Skeletal muscle tissue (tissue), 4 donors: Measurements from ENCODE around the gene KDM4C. TPM values are rescaled to one million over a fixed set of nuclear protein-coding genes. Genes with fewer than 3 reads are reported as not detected.

Experiments used
- H3K27ac ChIP-seq: one replicate; pipeline ENCODE4 v1.7.0; 2013; ENCODE audit warnings: mild to moderate bottlenecking, low read depth, low read length, inconsistent platforms
- H3K27me3 ChIP-seq, 3 donors: one replicate each; pipeline ENCODE4 v1.7.0; 2013; ENCODE audit warnings: low read length in 3 of 3; ENCODE audit not compliant: control insufficient read depth in 3 of 3, insufficient read depth in 3 of 3
- H3K36me3 ChIP-seq, 3 donors: one replicate each; pipeline ENCODE4 v1.7.0; 2013; ENCODE audit warnings: low read length in 3 of 3; ENCODE audit not compliant: control insufficient read depth in 3 of 3, insufficient read depth in 3 of 3
- H3K4me1 ChIP-seq, 3 donors: one replicate each; pipeline ENCODE4 v1.7.0; 2013; ENCODE audit warnings: low read length in 3 of 3, mild to moderate bottlenecking in 3 of 3; ENCODE audit not compliant: control insufficient read depth in 3 of 3, insufficient read depth in 3 of 3
- H3K4me3 ChIP-seq, 3 donors: one replicate each; pipeline ENCODE4 v1.7.0; 2013; ENCODE audit warnings: low read length in 3 of 3
- H3K9ac ChIP-seq, 3 donors: one replicate each; pipeline ENCODE4 v1.7.0; 2013; ENCODE audit warnings: low read length in 3 of 3, mild to moderate bottlenecking in 3 of 3, moderate library complexity in 2 of 3, low read depth in 1 of 3
- H3K9me3 ChIP-seq, 3 donors: one replicate each; pipeline ENCODE4 v1.7.0; 2013; ENCODE audit warnings: low read length in 3 of 3; ENCODE audit not compliant: control insufficient read depth in 3 of 3
- total RNA-seq: library from RNA; depleted of rRNA; stranded (reverse); fragments of >200 nt; gene quantifications from one replicate; pipeline ENCODE4 v1.2.3, GENCODE V29; 2014
- donor health status: Osteomylitis.

KDM4C gene
- total RNA-seq, 1 donor from 2014 or later, result 50.1 TPM

DNA sequence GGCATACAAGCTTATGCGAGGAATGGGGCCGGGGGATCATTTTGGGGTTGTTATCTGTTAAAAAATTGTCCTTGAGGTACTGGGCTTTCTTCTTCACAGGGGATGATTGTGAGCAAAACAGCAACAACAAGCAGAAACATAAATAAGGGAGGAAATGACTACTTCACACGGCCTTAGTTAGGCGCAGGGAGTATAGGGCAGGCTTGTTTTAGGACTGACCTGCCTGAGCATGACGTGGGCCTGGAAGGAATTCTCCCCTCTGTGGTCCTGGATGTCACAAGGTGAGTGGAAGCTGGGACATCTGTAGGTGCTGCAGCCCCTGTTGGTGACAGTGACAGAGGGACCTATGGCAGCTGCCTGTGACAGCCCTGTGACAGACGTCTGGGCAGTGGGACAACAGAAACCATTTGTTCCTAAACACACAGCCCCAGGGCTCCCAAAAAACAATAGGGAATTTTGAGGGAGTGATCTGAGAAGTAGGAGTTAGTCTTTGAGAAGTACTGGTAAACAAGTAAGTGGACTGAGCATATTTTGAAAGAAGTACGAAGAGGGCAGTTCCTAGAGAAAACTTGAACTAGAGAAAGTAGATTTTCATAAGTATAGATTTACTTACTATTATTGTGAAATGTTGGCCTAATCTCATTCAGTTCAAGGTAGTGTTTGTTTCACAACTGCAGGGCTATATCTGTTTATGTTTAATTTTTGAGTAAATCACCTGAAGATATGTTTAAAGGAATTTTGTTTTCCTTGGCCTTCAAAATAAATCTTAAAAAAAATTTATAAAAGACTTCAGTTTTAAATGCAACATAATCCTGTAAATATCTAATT, 113.1 kb downstream of the KDM4C start:
- no peaks in the 10 kb centered on the region for H3K9me3 ChIP-seq
- no peaks in the 10 kb centered on the region for H3K27me3 ChIP-seq
- no peak overlapping the region for H3K9ac ChIP-seq
- no peak overlapping the region for H3K27ac ChIP-seq
- no peaks in the 10 kb centered on the region for H3K36me3 ChIP-seq
- H3K4me1 ChIP-seq, result no peaks in the 10 kb centered on the region
- no peak overlapping the region for H3K4me3 ChIP-seq

DNA sequence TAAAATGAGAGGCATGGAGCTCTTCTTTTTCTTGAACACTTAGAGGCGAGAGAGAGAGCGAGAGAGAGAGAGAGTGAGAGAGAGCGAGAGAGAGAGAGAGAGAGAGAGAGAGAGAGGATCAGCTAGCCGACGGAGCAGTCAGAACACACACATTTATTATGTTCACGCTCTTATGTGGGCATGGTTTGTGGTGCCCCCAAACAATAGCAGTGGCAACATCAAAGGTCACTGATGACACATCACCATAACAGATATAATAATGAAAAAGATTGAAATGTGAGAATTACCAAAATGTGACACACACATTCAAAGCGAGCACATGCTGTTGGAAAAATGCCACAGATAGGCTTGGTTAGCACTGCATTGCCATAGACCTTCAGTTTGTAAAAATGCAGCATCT, 116.1 kb downstream of the KDM4C start:
- no peak overlapping the region for H3K9ac ChIP-seq
- no peak overlapping the region for H3K4me3 ChIP-seq
- no peaks in the 10 kb centered on the region for H3K9me3 ChIP-seq
- H3K27me3 ChIP-seq, result no peaks in the 10 kb centered on the region
- no peaks in the 10 kb centered on the region for H3K36me3 ChIP-seq
- H3K27ac ChIP-seq, result no peak overlapping the region
- no peaks in the 10 kb centered on the region for H3K4me1 ChIP-seq

DNA sequence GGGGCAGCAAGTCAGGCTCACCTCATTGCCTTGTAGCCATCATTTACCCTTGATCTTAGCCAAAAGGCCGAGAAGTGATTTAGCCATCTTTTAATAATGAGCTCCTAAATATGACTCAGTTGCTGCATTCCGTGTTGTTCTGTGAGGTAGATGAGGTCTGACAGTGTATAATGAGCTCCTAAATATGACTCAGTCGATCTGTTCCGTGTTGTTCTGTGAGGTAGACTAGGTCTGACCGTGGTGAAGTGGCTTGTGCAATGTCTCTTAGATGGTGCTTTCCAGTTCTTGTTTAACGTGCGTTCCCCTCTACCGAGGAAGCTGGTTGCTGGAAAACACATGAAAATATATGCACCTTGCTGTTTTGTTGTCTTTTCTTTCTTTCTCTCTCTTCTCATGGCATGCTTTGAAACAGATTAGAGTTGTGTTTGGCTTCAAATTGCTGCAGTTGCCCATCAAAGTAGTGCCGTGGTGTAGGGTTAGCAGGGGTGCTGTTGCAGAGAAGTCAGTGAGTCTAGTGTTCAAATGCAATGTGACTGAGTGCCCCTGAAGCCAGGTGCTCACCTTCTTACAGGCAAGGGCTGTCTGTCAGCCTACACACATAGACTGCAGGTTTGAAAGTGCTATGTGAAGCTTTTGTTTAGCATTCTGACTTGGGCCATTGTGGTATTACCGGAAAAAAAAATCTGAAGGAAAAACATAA, 118.6 kb downstream of the KDM4C start:
- Histone ChIP-seq H3K27ac (no peak overlapping the region), H3K4me3 (no peak overlapping the region), H3K27me3 (no peaks in the 10 kb centered on the region)

DNA sequence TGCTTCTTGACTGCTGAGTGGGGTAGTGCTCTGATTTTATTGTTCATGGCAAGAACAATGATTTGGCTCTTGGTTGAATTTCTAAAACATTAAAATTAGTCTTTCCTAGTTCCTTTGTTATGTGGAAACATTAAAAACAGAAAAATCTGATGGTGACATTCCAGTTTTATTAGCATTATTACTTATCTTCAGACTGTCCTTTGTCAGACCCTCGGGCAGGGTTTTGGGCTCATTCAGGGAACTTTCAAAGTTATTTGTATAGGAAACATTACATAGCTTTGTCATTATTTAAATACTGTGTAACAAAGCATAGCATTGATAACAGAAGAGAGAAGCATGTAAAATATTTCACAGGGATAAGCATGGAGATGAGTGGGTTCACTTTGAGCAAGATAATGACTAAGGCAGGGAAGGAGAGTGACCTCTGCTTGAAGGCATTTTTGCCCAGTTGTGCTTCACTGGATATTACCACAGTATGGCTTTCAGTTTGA, 119.9 kb downstream of the KDM4C start:
- Histone ChIP-seq H3K4me1 (no peaks in the 10 kb centered on the region), H3K27me3 (no peaks in the 10 kb centered on the region), H3K4me3 (no peak overlapping the region), H3K9me3 (no peaks in the 10 kb centered on the region), H3K27ac (no peak overlapping the region), H3K9ac (no peak overlapping the region), H3K36me3 (no peaks in the 10 kb centered on the region)

More for the DNA sequence above, 118.6 kb downstream of the KDM4C start:
- Histone ChIP-seq H3K36me3 (no peaks in the 10 kb centered on the region), H3K9ac (no peak overlapping the region), H3K9me3 (no peaks in the 10 kb centered on the region), H3K4me1 (no peaks in the 10 kb centered on the region)

DNA sequence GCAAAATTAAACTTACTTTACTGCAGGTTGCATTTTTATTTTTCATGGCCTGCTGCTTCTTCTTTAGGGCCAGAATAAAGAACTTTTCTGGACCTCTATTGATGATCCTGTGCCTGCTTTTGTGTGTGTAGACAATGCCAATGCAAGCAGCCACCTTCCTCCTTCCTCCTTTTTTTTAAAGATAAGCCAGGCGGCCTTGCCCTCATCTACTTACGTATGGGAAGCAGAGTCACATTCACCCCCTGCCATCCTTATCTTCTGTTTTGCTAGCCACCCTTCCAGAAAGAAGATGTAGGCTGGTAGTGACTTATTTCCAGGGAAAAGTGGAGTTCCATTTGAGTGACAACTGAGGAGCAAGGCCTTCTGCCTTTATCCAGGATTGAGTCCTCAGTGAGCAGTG, 122.9 kb downstream of the KDM4C start:
- Histone ChIP-seq H3K36me3 (no peaks in the 10 kb centered on the region), H3K9me3 (no peaks in the 10 kb centered on the region), H3K27me3 (no peaks in the 10 kb centered on the region), H3K27ac (no peak overlapping the region), H3K4me3 (no peak overlapping the region), H3K4me1 (no peaks in the 10 kb centered on the region), H3K9ac (no peak overlapping the region)

DNA sequence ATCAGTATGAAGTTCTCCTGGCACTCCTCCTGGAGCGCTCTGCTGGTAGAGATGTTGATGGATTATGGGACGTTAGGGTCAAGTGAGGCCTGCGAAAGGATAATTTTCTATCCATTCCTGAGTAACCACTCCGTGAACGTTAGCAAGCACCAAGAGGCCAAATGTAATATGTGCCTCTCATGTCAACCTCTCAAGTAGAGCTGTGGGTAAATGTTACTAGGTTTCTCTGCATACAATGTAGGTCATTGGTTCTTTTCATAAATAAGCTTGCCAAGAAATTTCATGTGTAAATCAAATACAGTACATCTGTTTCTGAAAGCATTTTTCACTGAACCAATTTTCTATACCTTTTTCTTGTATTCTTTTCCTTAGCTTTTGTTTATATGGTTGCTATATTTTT, 126.3 kb downstream of the KDM4C start:
- H3K36me3 ChIP-seq, result no peaks in the 10 kb centered on the region
- H3K4me3 ChIP-seq, result no peak overlapping the region
- H3K27ac ChIP-seq, result no peak overlapping the region
- no peak overlapping the region for H3K9ac ChIP-seq
- no peaks in the 10 kb centered on the region for H3K27me3 ChIP-seq
- no peaks in the 10 kb centered on the region for H3K9me3 ChIP-seq
- no peaks in the 10 kb centered on the region for H3K4me1 ChIP-seq

DNA sequence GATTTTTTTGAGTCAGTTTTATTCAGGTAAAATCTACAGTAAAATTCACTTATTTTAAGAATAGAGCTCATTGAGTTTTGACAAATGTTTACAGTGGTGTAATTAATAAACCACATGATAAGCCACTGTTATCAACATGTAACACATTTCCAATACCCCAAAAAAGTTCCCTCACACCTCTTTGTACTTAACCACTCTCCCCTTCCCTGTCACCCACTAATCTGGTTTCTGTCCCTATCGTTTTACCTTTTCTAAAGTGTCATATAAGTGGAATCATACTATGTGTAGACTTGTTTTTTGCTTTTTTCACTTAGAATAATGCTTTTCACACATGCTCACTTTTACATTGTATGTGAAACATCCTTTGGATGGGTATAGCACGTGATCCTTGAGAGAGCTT, 127.2 kb downstream of the KDM4C start:
- Histone ChIP-seq H3K36me3 (peaks cover 0 to 2% (median 0%) of the 10 kb centered on the region in 3 donors), H3K27me3 (no peaks in the 10 kb centered on the region), H3K9me3 (no peaks in the 10 kb centered on the region)

DNA sequence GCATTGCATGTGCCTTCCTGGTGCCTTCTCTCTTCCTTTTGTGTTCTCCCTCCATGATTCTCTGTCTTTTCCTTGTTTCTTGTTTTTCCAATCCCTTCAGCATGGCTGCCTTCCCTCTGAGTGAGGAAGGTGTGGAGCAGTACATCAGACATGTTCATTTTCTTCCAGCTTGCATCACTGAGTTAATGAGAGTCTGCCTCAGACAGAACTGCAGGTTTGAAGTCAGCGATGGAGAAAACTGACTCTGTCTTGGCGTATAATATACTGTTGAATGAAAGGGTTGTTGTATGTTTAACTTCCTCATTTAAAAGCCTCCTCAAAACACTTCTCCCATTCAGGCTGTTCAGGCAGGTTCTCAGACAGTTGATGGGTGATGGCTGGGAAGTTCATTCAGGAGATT, 129.3 kb downstream of the KDM4C start:
- H3K9ac ChIP-seq, result no peak overlapping the region
- no peaks in the 10 kb centered on the region for H3K9me3 ChIP-seq
- peaks cover 0 to 2% (median 0%) of the 10 kb centered on the region in 3 donors for H3K36me3 ChIP-seq
- H3K4me1 ChIP-seq, result no peaks in the 10 kb centered on the region
- no peaks in the 10 kb centered on the region for H3K27me3 ChIP-seq
- no peak overlapping the region for H3K27ac ChIP-seq
- no peak overlapping the region for H3K4me3 ChIP-seq

More for the DNA sequence above, 127.2 kb downstream of the KDM4C start:
- no peak overlapping the region for H3K4me3 ChIP-seq
- H3K27ac ChIP-seq, result no peak overlapping the region
- no peak overlapping the region for H3K9ac ChIP-seq
- H3K4me1 ChIP-seq, result no peaks in the 10 kb centered on the region

DNA sequence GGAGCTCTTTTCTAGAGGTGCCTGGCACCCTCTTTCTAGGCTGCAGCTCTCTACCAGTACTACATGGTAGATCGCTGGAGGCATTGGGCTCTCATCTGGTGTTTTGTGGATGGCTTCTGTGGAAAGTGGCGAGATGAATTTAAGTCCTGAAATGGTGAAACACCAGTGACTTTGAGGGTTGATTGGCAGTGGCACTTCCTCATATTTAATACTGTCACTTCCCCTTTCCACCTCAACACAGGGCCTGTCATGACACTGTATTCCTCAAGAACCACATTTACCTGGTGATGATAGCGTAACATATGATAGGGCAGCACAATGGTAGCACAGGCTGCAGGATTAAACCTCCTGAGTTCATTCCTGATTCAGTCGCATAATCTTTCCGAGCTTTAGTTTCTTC, 132.1 kb downstream of the KDM4C start:
- H3K4me3 ChIP-seq, result no peak overlapping the region
- H3K9me3 ChIP-seq, result no peaks in the 10 kb centered on the region
- H3K36me3 ChIP-seq, result peaks cover 0 to 6% (median 4%) of the 10 kb centered on the region in 3 donors
- H3K4me1 ChIP-seq, result no peaks in the 10 kb centered on the region
- no peak overlapping the region for H3K9ac ChIP-seq
- no peaks in the 10 kb centered on the region for H3K27me3 ChIP-seq
- H3K27ac ChIP-seq, result no peak overlapping the region
